ENCODE data around the gene PHLDA2. TPM values are rescaled to one million over a fixed set of nuclear protein-coding genes. Genes with fewer than 3 reads are reported as not detected.
A peak's percentile ranks its signal among the peaks of the same experiment; 100 is the strongest.

Gene PHLDA2
- total RNA-seq, 2 donors from 2014 or later, result 3.6 to 5.9 TPM

GRCh38 chr11:2898366-2899079 lies 30.7 kb downstream of the PHLDA2 start:
- H3K27ac Mint-ChIP-seq, result peak overlapping the region in 1 of 2 donors; percentile 74
- DNase-seq (ENCODE audit: low spot score in 2 of 2), result peak in 1 of 2 donors; percentile 52
- peak; percentile 46 to 65 for ATAC-seq
- peaks cover 0 to 5% of the 10 kb centered on the region in 2 donors for H3K9me3 Mint-ChIP-seq
- no peaks in the 10 kb centered on the region for H3K36me3 Mint-ChIP-seq

DNA sequence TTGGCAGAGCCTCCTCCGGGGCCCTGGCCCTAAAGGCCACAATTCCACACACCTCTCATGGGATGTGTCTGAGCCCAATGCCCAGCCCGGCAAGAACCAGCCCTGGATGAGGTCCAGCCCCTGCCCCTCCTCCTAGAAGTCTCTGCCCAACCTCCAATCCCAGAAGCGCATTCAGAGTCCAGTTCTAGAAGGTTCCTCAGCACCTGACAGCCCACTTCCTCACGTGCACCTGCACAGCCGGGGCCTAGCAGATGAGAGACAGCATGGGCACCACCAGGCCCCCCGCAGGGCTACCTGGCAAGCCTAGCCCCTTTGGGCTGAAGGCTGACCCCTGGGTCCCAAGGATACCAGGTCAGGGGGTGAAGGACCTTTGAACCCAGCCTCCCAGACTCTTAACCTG lies 32.2 kb downstream of the PHLDA2 start:
- Mint-ChIP-seq H3K36me3 (no peaks in the 10 kb centered on the region), H3K27ac (peak overlapping the region in 1 of 2 donors; percentile 21), H3K9me3 (peaks cover 0 to 5% of the 10 kb centered on the region in 2 donors)
- DNase-seq (ENCODE audit: low spot score in 2 of 2) (no peak), ATAC-seq (no peak)

DNA sequence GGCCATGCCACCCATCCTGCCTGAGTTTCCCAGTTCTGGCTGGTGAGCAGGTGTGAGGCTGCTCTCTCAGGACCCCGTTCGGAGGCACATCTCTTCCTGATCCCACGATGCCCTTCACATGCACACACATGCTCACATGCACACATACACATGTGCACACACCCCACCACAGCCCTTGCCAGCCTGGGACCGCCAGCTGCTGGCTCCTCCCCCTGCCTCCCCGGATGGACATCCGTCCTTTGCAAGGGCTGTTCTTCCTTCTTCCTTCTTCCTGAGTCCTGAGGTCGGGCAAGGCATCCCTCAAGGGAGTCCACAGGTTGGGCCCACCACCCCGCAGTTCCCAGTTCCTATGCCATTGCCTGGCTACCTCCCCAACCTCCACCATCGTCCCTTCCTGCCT lies 33.2 kb downstream of the PHLDA2 start:
- ATAC-seq (no peak), DNase-seq (ENCODE audit: low spot score in 2 of 2) (no peak)
- Mint-ChIP-seq H3K27ac (peak overlapping the region in 1 of 2 donors; percentile 21), H3K36me3 (no peaks in the 10 kb centered on the region), H3K9me3 (peaks cover 0 to 5% of the 10 kb centered on the region in 2 donors)

GRCh38 chr11:2893935-2894334 lies 35.3 kb downstream of the PHLDA2 start:
- H3K9me3 Mint-ChIP-seq, result no peaks in the 10 kb centered on the region
- H3K36me3 Mint-ChIP-seq, result no peaks in the 10 kb centered on the region
- DNase-seq (ENCODE audit: low spot score in 2 of 2) (no peak), ATAC-seq (no peak)
- no peak overlapping the region for H3K27ac Mint-ChIP-seq

GRCh38 chr11:2892967-2893528 lies 36.2 kb downstream of the PHLDA2 start:
- peak overlapping the region; percentile 60 for H3K27ac Mint-ChIP-seq
- DNase-seq (ENCODE audit: low spot score in 2 of 2) (peak in 1 of 2 donors; percentile 65), ATAC-seq (peak; percentile 63 to 65)
- no peaks in the 10 kb centered on the region for H3K9me3 Mint-ChIP-seq
- H3K36me3 Mint-ChIP-seq, result no peaks in the 10 kb centered on the region

DNA sequence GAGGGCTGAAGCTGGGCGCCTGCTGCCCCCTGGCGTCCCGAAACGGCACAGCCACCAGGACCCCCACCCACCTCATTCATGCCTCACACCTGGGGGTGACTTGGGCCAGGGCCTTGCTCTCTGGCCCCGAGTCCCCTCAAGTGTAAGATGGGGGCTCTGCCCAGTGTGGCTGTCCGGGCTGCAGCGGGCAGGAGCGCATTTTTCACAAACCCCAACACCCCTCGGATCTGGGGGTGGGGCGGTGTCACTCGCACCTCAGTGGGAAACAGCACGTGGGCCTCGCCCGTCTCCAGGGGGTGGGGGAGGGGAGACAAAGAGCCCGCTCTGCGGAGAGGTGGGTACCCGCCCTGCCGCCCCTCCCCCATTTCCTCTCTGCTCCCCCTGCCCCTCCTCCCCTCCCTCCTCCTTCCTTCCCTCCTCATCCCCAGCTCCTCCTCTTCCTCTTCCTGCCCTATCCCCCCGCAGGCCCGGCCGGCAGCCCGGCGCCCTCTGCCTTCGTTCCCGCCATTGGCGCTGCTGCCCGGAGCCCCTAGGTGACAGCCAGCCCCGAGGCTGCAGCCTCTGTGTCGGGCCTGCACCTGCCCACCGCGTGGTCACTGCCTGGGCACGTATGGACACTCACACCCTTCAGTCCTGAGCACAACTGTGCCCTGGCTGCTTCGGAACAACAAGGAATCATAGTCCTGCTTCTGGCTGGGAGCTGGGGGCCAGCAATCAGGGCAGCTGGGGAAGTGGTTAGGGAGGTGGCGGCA lies 36.8 kb downstream of the PHLDA2 start:
- no peaks in the 10 kb centered on the region for H3K9me3 Mint-ChIP-seq
- DNase-seq (ENCODE audit: low spot score in 2 of 2), result peak; percentile 78 to 79
- H3K36me3 Mint-ChIP-seq, result no peaks in the 10 kb centered on the region
- ATAC-seq, result peak; percentile 72 to 76
- H3K27ac Mint-ChIP-seq, result peak overlapping the region; percentile 60

GRCh38 chr11:2891326-2892214 lies 37.6 kb downstream of the PHLDA2 start:
- Mint-ChIP-seq H3K9me3 (no peaks in the 10 kb centered on the region), H3K27ac (peak overlapping the region in 1 of 2 donors; percentile 60), H3K36me3 (no peaks in the 10 kb centered on the region)
- DNase-seq (ENCODE audit: low spot score in 2 of 2) (no peak), ATAC-seq (no peak)

- H3K27ac Mint-ChIP-seq, result peak overlapping the region in 1 of 2 donors; percentile 60
- no peaks in the 10 kb centered on the region for H3K9me3 Mint-ChIP-seq
- no peak for DNase-seq (ENCODE audit: low spot score in 2 of 2)
- no peak for ATAC-seq
- no peaks in the 10 kb centered on the region for H3K36me3 Mint-ChIP-seq
Observed at GRCh38 chr11:2890466-2891294, 38.5 kb downstream of the PHLDA2 start.

DNA sequence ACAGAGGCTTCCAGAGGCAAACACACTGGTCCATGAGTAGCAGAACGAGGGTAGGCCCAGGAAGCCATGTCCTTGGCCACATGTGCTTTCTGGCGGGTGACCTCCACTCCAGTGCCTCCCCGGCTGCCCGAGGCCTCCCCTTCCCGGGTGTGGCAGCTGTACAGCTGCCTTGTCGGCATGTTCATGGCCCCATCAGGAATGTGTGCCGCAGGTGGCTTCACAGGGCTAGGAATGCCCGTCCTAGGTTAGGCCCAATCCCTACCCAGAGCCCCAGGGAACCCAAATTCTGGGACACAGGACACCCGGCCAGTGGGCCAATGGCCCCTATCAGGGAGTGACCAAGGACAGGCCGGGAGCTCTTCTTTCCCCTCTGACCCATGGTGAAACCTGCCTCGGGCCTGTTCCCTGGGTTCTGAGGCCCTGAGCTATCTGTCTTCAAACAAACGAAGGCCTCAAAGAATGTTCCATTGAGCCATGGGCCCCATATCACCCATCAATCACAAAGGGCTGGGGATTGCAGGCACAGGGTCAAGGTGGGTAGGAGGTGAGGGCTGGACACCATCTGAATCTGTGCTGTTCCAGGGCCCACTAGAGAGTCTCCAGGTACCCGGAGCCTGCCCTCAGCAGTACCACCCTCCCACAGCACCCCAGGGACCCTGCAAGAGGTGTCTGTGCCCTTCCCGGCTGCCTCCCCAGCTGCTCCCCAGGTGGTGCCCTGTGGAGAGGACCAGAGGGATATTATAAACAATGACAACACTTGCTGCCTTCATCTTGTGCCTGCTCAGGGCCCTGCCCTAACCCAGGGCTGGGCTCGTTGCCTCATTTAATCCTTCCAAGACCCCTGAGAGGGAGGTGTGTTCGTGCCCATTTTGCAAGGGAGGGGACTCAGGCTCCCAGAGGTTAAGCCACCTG lies 39.6 kb downstream of the PHLDA2 start:
- Mint-ChIP-seq H3K36me3 (no peaks in the 10 kb centered on the region), H3K9me3 (no peaks in the 10 kb centered on the region), H3K27ac (no peak overlapping the region)
- no peak for ATAC-seq
- no peak for DNase-seq (ENCODE audit: low spot score in 2 of 2)

DNA sequence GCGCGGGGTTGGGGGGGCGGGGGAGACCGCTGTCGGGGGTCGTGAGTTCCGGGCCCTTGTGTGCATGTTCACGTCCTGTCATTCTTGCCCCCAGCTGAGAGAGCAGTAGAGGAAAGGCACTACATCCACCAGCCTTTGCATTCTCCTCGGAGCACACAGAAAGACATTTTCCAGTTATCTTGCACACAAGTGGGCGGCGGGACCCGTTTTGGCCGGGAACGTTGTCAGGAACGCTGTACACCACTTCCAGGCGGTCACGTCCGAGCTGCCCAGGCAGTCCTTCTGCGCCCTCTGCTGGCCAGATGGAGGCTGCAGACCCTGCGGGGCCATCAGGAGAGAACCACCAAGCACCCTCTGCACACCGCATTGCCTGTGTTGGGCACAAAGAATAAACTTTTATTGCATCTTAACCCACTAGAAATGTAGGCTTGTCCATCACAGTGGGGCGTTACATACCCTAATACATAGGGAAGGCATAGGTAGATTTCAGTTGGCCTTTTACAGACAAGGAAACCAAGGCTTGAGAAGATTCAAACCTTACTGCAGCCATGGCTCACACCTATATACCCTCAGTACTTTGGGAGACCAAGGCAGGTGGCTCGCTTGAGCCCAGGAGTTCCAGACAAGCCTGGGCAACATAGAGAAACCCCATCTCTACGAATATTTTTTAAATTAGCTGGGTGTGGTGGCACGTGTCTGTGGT lies 40.8 kb downstream of the PHLDA2 start:
- no peak overlapping the region for H3K27ac Mint-ChIP-seq

DNA sequence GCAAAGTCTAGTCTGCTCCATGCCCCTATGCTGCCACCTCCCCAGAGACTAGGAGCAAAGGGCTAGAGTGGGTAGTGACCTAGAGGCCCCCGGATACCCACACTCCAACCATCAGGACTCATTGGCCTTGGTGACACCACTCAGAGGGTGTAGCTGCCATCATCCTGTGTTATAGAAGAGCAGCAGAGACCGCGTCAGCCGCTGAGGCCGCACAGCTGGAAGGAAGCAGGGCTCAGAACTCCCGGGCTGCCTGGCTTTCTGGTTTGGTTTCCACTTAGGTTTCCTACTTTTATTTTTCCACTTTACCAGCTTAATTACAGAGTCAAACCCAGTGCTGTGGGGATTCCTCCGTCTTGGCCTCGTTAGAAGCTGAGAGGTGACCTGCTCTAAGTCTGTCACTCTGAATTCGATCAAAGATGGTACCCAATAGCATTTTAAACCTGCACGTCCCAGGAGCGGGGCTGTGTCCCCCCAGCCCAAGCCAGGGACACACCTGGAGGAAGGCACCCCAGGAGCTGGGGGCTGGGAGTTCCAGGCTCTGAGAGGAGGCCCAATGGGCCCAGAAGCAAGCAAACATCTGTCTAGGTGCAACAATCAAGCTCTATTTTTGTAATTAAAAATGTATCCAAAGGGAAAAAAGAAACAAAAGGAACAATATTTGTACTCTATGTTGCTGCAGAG lies 41.6 kb downstream of the PHLDA2 start:
- Mint-ChIP-seq H3K36me3 (peaks cover 0 to 6% of the 10 kb centered on the region in 2 donors), H3K9me3 (no peaks in the 10 kb centered on the region), H3K27ac (no peak overlapping the region)
- ATAC-seq (no peak), DNase-seq (ENCODE audit: low spot score in 2 of 2) (no peak)

More for the DNA sequence above, 40.8 kb downstream of the PHLDA2 start:
- Mint-ChIP-seq H3K9me3 (no peaks in the 10 kb centered on the region), H3K36me3 (no peaks in the 10 kb centered on the region)
- peak; percentile 39 to 43 for ATAC-seq
- DNase-seq (ENCODE audit: low spot score in 2 of 2), result peak; percentile 78 to 93

DNA sequence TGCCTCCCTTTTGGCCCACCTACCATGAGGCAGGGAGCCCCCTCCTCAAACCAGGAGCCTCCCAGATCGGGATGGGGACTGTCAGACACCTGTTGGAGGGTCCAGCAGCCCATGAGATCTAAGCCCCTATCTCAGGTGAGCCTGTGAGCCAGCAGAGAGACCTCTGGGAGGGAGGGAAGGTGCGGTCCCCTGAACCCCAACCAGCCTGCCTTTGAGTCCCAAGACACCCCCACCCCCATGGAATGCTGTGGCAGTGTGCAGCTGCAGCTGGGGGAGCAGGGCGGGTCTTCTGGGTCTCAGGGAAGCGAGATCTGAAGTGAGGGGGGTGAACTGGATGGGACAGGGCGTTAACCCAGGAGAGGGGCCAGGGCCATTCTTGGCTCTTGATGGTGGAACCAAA lies 42.3 kb downstream of the PHLDA2 start:
- H3K27ac Mint-ChIP-seq, result no peak overlapping the region
- no peak for DNase-seq (ENCODE audit: low spot score in 2 of 2)
- ATAC-seq, result no peak
- no peaks in the 10 kb centered on the region for H3K9me3 Mint-ChIP-seq
- peaks cover 0 to 6% of the 10 kb centered on the region in 2 donors for H3K36me3 Mint-ChIP-seq

GRCh38 chr11:2886191-2886894 lies 42.9 kb downstream of the PHLDA2 start:
- peaks cover 0 to 6% of the 10 kb centered on the region in 2 donors for H3K36me3 Mint-ChIP-seq
- no peak overlapping the region for H3K27ac Mint-ChIP-seq
- ATAC-seq, result no peak
- DNase-seq (ENCODE audit: low spot score in 2 of 2), result no peak
- H3K9me3 Mint-ChIP-seq, result no peaks in the 10 kb centered on the region

All from activated naive CD4-positive, alpha-beta T cell treated with anti-CD3 and anti-CD28 coated beads, Interleukin-2, amount 50 U/mL, for 72 hours (primary cell).